ENCODE data around the gene DPP10.
"Not testable (repeated sequence)": the region's sequence is repeated elsewhere in the genome, so short reads cannot be mapped to it uniquely, and the experiment has no call there.

The DPP10 gene

GRCh38 chr2:114442510-114442909 is at the start of gene DPP10:
Gene DPP10 (plus strand): TSS chr2:114442641.
- no peak for TF ChIP-seq CTCF (IDR thresholded peaks at IDR 0.05; ENCODE audit: low read depth, low read length, missing control alignments)
- no peak for DNase-seq (ENCODE audit: low read depth)
- H3K4me3 ChIP-seq (ENCODE audit: low read depth, low read length) = no peak within 1 kb of the TSS

GRCh38 chr2:114400890-114401289 is 41.6 kb upstream of the DPP10 start:
- DNase-seq (ENCODE audit: low read depth) = no peak
- no peak for TF ChIP-seq CTCF (IDR thresholded peaks at IDR 0.05; ENCODE audit: low read depth, low read length, missing control alignments)
- H3K4me3 ChIP-seq (ENCODE audit: low read depth, low read length) = no peak overlapping the region

- DNase-seq (ENCODE audit: low read depth) = no peak
- no peak overlapping the region for H3K4me3 ChIP-seq (ENCODE audit: low read depth, low read length)
- no peak for TF ChIP-seq CTCF (IDR thresholded peaks at IDR 0.05; ENCODE audit: low read depth, low read length, missing control alignments)
Observed at GRCh38 chr2:114405247-114406116, 37.0 kb upstream of the DPP10 start.

DNA sequence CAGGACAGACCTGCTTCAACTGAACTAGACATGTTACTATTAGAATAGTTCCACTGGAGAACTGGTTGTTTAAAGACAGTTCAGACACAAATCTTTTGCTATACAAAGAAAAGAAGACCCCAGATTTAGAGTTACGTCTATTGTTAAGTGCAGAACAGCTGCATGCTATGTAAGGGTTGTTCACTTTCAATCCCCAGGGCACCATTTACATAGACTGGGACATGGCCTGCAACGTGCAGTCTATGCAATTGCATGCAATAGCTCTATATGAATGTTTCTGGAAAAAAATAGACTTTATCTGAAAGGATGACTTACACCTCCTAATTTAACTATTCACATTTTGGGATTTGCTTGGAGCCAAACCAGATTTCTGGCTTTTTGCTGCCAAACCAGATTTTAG is 36.1 kb upstream of the DPP10 start:
- no peak for TF ChIP-seq CTCF (IDR thresholded peaks at IDR 0.05; ENCODE audit: low read depth, low read length, missing control alignments)
- no peak overlapping the region for H3K4me3 ChIP-seq (ENCODE audit: low read depth, low read length)
- no peak for DNase-seq (ENCODE audit: low read depth)

GRCh38 chr2:114407353-114407752 is 35.1 kb upstream of the DPP10 start:
- not testable (repeated sequence) for H3K4me3 ChIP-seq (ENCODE audit: low read depth, low read length); DNase-seq (ENCODE audit: low read depth)

- no peak for DNase-seq (ENCODE audit: low read depth)
- H3K4me3 ChIP-seq (ENCODE audit: low read depth, low read length) = no peak overlapping the region
- TF ChIP-seq CTCF (IDR thresholded peaks at IDR 0.05; ENCODE audit: low read depth, low read length, missing control alignments) = no peak
Observed at GRCh38 chr2:114421781-114422180, 20.7 kb upstream of the DPP10 start.

- no peak for TF ChIP-seq CTCF (IDR thresholded peaks at IDR 0.05; ENCODE audit: low read depth, low read length, missing control alignments)
- H3K4me3 ChIP-seq (ENCODE audit: low read depth, low read length) = no peak overlapping the region
- no peak for DNase-seq (ENCODE audit: low read depth)
Observed at GRCh38 chr2:114424699-114425098, 17.7 kb upstream of the DPP10 start.
